Nephron (organoid): ENCODE results near the gene ZNF564.

Experiments used
- H3K27ac Mint-ChIP-seq, 3 experiments: 2 replicates each; pipeline ENCODE4 v1.8.0; 2020; ENCODE audit warnings: mixed read lengths in 3 of 3, mild to moderate bottlenecking in 2 of 3, moderate library complexity in 1 of 3
- H3K27me3 Mint-ChIP-seq: 2 replicates; pipeline ENCODE4 v1.8.0; 2021; ENCODE audit warnings: low read depth, mild to moderate bottlenecking, moderate library complexity, mixed read lengths
- H3K36me3 Mint-ChIP-seq: 2 replicates; pipeline ENCODE4 v1.8.0; 2020; ENCODE audit warnings: low read depth, mixed read lengths
- H3K4me1 Mint-ChIP-seq: 2 replicates; pipeline ENCODE4 v1.8.0; 2020; ENCODE audit warnings: mixed read lengths
- H3K4me3 Mint-ChIP-seq, 3 experiments: 2 replicates each; pipeline ENCODE4 v1.8.0; 2020; ENCODE audit warnings: mild to moderate bottlenecking in 3 of 3, mixed read lengths in 3 of 3, moderate library complexity in 2 of 3
- H3K9me3 Mint-ChIP-seq: 2 replicates; pipeline ENCODE4 v1.8.0; 2020; ENCODE audit warnings: mixed read lengths
- TF ChIP-seq, protein P1 (sequence below), 3 experiments: fragments of 200-600 bp; sonication (generic); IDR thresholded peaks; one replicate each; pipeline ENCODE4 v1.5.0; 2021; ENCODE audit warnings: antibody characterized with exemption in 3 of 3; ENCODE audit not compliant: unreplicated experiment in 3 of 3

The ZNF564 gene

DNA sequence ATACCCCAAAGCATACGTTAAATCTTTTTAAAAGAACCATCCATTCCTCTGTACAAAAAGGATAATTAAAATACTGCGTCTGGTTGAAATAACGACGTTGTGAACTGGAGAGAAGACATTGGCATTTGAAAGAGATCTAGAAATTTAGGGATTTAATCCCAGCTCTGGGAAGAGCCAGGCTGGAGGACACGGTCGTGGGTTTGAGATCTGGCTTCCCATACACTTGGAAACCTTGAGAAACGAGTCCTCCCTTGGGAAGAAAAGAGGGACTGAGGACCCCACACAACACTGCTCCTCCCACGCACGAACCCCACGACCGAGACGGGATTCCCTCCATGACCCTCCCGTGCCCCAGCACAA, 67.3 kb downstream of the ZNF564 start:
- Mint-ChIP-seq H3K36me3 (peaks cover 26% of the 10 kb centered on the region), H3K27me3 (no peaks in the 10 kb centered on the region), H3K4me3 (peak overlapping the region; percentile 92 to 97 (median 96)), H3K4me1 (peaks cover 26% of the 10 kb centered on the region), H3K9me3 (peaks cover 11% of the 10 kb centered on the region), H3K27ac (peak overlapping the region; percentile 87 to 94 (median 88))
- TF ChIP-seq, protein P1, sequence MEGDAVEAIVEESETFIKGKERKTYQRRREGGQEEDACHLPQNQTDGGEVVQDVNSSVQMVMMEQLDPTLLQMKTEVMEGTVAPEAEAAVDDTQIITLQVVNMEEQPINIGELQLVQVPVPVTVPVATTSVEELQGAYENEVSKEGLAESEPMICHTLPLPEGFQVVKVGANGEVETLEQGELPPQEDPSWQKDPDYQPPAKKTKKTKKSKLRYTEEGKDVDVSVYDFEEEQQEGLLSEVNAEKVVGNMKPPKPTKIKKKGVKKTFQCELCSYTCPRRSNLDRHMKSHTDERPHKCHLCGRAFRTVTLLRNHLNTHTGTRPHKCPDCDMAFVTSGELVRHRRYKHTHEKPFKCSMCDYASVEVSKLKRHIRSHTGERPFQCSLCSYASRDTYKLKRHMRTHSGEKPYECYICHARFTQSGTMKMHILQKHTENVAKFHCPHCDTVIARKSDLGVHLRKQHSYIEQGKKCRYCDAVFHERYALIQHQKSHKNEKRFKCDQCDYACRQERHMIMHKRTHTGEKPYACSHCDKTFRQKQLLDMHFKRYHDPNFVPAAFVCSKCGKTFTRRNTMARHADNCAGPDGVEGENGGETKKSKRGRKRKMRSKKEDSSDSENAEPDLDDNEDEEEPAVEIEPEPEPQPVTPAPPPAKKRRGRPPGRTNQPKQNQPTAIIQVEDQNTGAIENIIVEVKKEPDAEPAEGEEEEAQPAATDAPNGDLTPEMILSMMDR (IDR thresholded peaks at IDR 0.05; ENCODE audit: unreplicated experiment in 3 of 3): no peak

DNA sequence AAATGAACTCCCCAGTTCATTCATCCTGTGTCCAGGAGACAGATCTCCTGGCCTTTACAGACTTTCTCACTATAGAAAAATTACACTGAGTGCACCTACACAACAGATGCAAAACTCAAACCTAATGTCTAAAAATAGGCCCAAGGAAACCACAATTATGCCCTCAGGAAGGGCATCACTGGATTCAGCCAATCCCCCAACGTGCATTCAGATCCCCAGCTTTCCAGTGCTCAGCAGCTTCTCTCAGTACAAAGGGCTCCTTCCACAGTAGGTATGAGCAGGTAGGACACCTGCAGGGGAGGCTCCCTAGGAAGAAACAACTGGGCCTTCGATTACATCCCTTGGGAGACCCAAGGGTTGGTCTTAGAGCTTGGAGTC, 68.8 kb downstream of the ZNF564 start:
- Mint-ChIP-seq H3K36me3 (peaks cover 41% of the 10 kb centered on the region), H3K27me3 (no peaks in the 10 kb centered on the region), H3K9me3 (peaks cover 26% of the 10 kb centered on the region), H3K4me1 (peaks cover 26% of the 10 kb centered on the region), H3K27ac (peak overlapping the region in 1 of 3 experiments; percentile 33), H3K4me3 (peak overlapping the region; percentile 27 to 78 (median 68))
- TF ChIP-seq, protein P1 (IDR thresholded peaks at IDR 0.05; ENCODE audit: unreplicated experiment in 3 of 3): no peak

DNA sequence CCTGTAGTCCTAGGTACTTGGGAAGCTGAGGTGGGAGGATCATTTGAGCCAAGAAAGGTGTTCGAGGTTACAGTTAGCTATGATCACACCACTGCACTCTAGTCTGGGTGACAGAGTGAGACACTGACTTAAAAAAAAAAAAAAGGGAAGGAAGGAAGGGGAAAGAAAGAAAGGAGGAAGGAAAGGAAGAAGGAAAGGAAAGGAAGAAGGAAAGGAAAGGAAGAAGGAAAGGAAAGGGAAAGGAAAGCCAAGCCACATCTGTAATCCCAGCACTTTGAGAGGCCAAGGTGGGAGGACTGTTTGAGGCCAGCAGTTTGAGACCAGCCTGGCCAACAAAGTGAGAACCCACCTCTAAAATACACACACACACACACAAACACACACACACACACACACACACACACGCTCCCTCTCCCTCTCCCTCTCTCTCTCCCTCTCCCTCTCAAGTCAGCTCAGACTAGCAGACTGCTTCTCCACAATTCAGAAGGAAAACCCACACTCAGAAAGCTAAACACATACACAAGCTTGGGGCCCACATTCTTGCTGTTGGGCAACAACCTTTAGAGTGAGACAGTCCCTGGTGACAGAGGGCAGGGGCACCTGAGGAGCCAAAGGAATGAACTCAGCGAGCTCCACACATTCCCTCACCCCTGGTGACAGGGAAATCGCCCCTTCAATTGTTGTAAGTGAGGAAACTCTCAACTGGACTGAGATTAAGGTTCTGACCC, 69.3 kb downstream of the ZNF564 start:
- Mint-ChIP-seq H3K4me3 (peak overlapping the region; percentile 69 to 81 (median 78)), H3K27ac (peak overlapping the region in 1 of 3 experiments; percentile 12), H3K36me3 (peaks cover 43% of the 10 kb centered on the region), H3K9me3 (peaks cover 28% of the 10 kb centered on the region), H3K4me1 (peaks cover 26% of the 10 kb centered on the region), H3K27me3 (no peaks in the 10 kb centered on the region)
- TF ChIP-seq, protein P1 (IDR thresholded peaks at IDR 0.05; ENCODE audit: unreplicated experiment in 3 of 3): no peak

DNA sequence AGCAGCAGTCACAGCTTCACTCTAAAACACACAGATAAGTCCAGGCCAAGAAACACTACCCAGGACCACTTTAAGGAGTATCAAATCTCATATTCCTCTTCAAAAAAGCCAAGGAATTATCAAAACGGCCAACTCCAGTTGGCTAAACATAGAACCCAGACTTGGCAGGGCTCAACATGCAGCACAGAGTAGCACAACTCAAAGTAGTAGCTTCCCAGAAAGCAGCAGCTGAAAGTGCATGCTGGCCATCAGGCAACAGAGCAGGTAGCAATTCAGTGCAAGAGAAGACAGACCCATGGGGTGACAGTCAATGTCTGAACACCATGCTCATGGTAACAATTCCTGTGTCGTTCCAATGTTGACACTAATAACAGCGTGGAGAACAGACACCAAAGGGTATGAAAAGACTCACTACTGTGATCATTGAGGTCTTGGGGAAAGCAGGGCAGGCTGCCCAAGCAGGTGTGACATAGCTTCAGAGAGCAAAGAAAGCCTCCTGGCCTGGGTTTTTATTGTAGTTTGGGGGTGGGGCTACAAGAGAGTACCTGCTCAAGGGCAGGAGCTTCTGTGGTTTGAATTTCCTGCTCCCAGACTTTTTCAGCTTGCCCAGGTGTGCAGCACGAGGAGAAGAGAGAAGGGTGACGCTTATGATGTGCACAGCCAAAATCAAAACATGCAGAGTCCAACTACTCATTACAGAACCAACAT, 72.9 kb downstream of the ZNF564 start:
- Mint-ChIP-seq H3K36me3 (peaks cover 70% of the 10 kb centered on the region), H3K4me3 (no peak overlapping the region), H3K4me1 (peaks cover 12% of the 10 kb centered on the region), H3K9me3 (peaks cover 54% of the 10 kb centered on the region), H3K27ac (no peak overlapping the region), H3K27me3 (no peaks in the 10 kb centered on the region)
- TF ChIP-seq, protein P1 (IDR thresholded peaks at IDR 0.05; ENCODE audit: unreplicated experiment in 3 of 3): no peak
